Motor neuron (in vitro differentiated cells): ENCODE measurements around the gene ZSCAN5B. TPM values are rescaled to one million over a fixed set of nuclear protein-coding genes. Genes with fewer than 3 reads are reported as not detected.

Experiments used
- ATAC-seq, 8 experiments: fragments of 200-7000 bp; cut with Tn5 transposase; replicated peaks in 6 of 8; 2 replicates each; pipeline ENCODE4 v1.8.0; 2021; ENCODE audit warnings: mild to moderate bottlenecking in 8 of 8, moderate library complexity in 8 of 8
- H3K27ac ChIP-seq, 2 donors: fragments of 250-450 bp; sonication (Bioruptor Pico); 2 replicates each; pipeline ENCODE4 v1.9.0; 2021; ENCODE audit warnings: antibody characterized with exemption in 2 of 2, mild to moderate bottlenecking in 2 of 2, moderate library complexity in 1 of 2
- H3K4me1 ChIP-seq, 2 donors: fragments of 250-450 bp; sonication (Bioruptor Pico); replicated peaks in 1 of 2; 2 replicates each; pipeline ENCODE4 v1.6.1; 2021; ENCODE audit warnings: antibody characterized with exemption in 2 of 2, mild to moderate bottlenecking in 2 of 2, moderate library complexity in 1 of 2
- H3K4me3 ChIP-seq, 5 donors: fragments of 250-450 bp; sonication (Bioruptor Pico); 2 replicates each; pipeline ENCODE4 v1.9.0; 2021; ENCODE audit warnings: antibody characterized with exemption in 5 of 5, mild to moderate bottlenecking in 5 of 5, moderate library complexity in 4 of 5
- WGBS, 10 experiments: fragments of 450-650 bp; shearing (Covaris generic); methylation state at CpG; one replicate each; pipeline ENCODE4 v1.0.0; 2022; 5-methylcytosine and 5-hydroxymethylcytosine counted together
- in situ Hi-C, 9 experiments: fragments of 400-800 bp; cut with MboI; loops; one replicate each; pipeline ENCODE4 v1.15.0; 2021; ENCODE audit warnings: low sequenced_read_pairs in 9 of 9, low pct_unique_long_range_greater_than_20kb in 2 of 9; ENCODE audit not compliant: unreplicated experiment in 9 of 9
- total RNA-seq, 8 experiments: library from RNA; unstranded; fragments of 300-600 nt; gene quantifications; 2 replicates each; pipeline versions ENCODE4 v1.2.3 to v1.2.4, GENCODE V29; 2022

ZSCAN5B gene
- total RNA-seq, 8 experiments from 2014 or later: 0.13 to 0.21 (median 0.18) TPM; not detected in 4

- H3K4me1 ChIP-seq: no peaks in the 10 kb centered on the region
- peak in 5 of 8 experiments; percentile 66 to 93 (median 90) for ATAC-seq
- WGBS, 10 experiments: 72 to 81% (median 79%) methylated on average over 2 to 12 of the region's 14 CpGs; no CpG with 5 or more reads in 3 of the 10 experiments
- no peak overlapping the region for H3K27ac ChIP-seq
- H3K4me3 ChIP-seq: no peak overlapping the region
- in situ Hi-C loops: no loop called here
Observed at GRCh38 chr19:56170261-56170660, 27.3 kb downstream of the ZSCAN5B start.

GRCh38 chr19:56167064-56167578, 30.5 kb downstream of the ZSCAN5B start:
- 23 to 49% (median 30%) methylated on average over 2 to 6 of the region's 7 CpGs; no CpG with 5 or more reads in 2 of the 10 experiments for WGBS, 10 experiments
- no peak overlapping the region for H3K4me3 ChIP-seq
- in situ Hi-C loops: loop anchor here in 1 of 9 experiments (10.0 kb wide), 1 partner anchor 92 kb away; no protein-coding TSS in a partner anchor

GRCh38 chr19:56163097-56163496, 34.5 kb downstream of the ZSCAN5B start:
- H3K27ac ChIP-seq: no peak overlapping the region
- no peak overlapping the region for H3K4me3 ChIP-seq
- no peak for ATAC-seq
- H3K4me1 ChIP-seq: no peaks in the 10 kb centered on the region
- WGBS, 10 experiments: 69 to 100% (median 100%) methylated on average over 1 to 11 of the region's 13 CpGs; no CpG with 5 or more reads in 3 of the 10 experiments
- in situ Hi-C loops: loop anchor here in 1 of 9 experiments (10.0 kb wide), 1 partner anchor 88 kb away; no protein-coding TSS in a partner anchor

More at GRCh38 chr19:56167064-56167578, 30.5 kb downstream of the ZSCAN5B start:
- ATAC-seq: no peak
- H3K27ac ChIP-seq: no peak overlapping the region
- no peaks in the 10 kb centered on the region for H3K4me1 ChIP-seq

- no peak for ATAC-seq
- Histone ChIP-seq H3K4me3 (no peak overlapping the region), H3K27ac (no peak overlapping the region), H3K4me1 (no peaks in the 10 kb centered on the region)
- in situ Hi-C loops: loop anchor here in 1 of 9 experiments (10.0 kb wide), 1 partner anchor 87 kb away; no protein-coding TSS in a partner anchor
- WGBS, 10 experiments: 44 to 100% (median 80%) methylated on average over 1 to 8 of the region's 9 CpGs; no CpG with 5 or more reads in 3 of the 10 experiments
Observed at GRCh38 chr19:56162258-56162657, 35.3 kb downstream of the ZSCAN5B start.

GRCh38 chr19:56161534-56161933, 36.0 kb downstream of the ZSCAN5B start:
- 80 to 90% (median 90%) methylated on average over 2 to 7 of the region's 11 CpGs; no CpG with 5 or more reads in 7 of the 10 experiments for WGBS, 10 experiments
- no peak overlapping the region for H3K27ac ChIP-seq
- in situ Hi-C loops: loop anchor here in 1 of 9 experiments (10.0 kb wide), 1 partner anchor 87 kb away; no protein-coding TSS in a partner anchor
- H3K4me3 ChIP-seq: no peak overlapping the region
- ATAC-seq: no peak
- no peaks in the 10 kb centered on the region for H3K4me1 ChIP-seq

GRCh38 chr19:56159622-56160271, 37.8 kb downstream of the ZSCAN5B start:
- ATAC-seq: no peak
- H3K4me1 ChIP-seq: no peaks in the 10 kb centered on the region
- WGBS, 10 experiments: 83 to 100% (median 100%) methylated on average over 1 to 6 of the region's 69 CpGs; no CpG with 5 or more reads in 5 of the 10 experiments
- no peak overlapping the region for H3K27ac ChIP-seq
- no peak overlapping the region for H3K4me3 ChIP-seq
- in situ Hi-C loops: loop anchor here in 1 of 9 experiments (10.0 kb wide), 1 partner anchor 85 kb away; no protein-coding TSS in a partner anchor

- WGBS, 10 experiments: 5 to 100% (median 69%) methylated on average over 1 to 8 of the region's 9 CpGs; no CpG with 5 or more reads in 3 of the 10 experiments
- no peak overlapping the region for H3K4me3 ChIP-seq
- no peaks in the 10 kb centered on the region for H3K4me1 ChIP-seq
- ATAC-seq: peak in 5 of 8 experiments; percentile 36 to 78 (median 57)
- H3K27ac ChIP-seq: no peak overlapping the region
- in situ Hi-C loops: no loop called here
Observed at GRCh38 chr19:56159009-56159559, 38.5 kb downstream of the ZSCAN5B start.

GRCh38 chr19:56158170-56158757, 39.3 kb downstream of the ZSCAN5B start:
- ATAC-seq: no peak
- WGBS, 10 experiments: 69 to 100% (median 92%) methylated on average over 1 to 7 of the region's 16 CpGs; no CpG with 5 or more reads in 3 of the 10 experiments
- H3K27ac ChIP-seq: no peak overlapping the region
- H3K4me1 ChIP-seq: no peaks in the 10 kb centered on the region
- in situ Hi-C loops: no loop called here
- no peak overlapping the region for H3K4me3 ChIP-seq

- no peaks in the 10 kb centered on the region for H3K4me1 ChIP-seq
- no peak overlapping the region for H3K27ac ChIP-seq
- in situ Hi-C loops: no loop called here
- H3K4me3 ChIP-seq: no peak overlapping the region
- WGBS, 10 experiments: 89 to 100% (median 100%) methylated on average over 1 to 5 of the region's 11 CpGs; no CpG with 5 or more reads in 3 of the 10 experiments
- ATAC-seq: no peak
Observed at GRCh38 chr19:56156768-56157167, 40.8 kb downstream of the ZSCAN5B start.

- H3K27ac ChIP-seq: no peak overlapping the region
- ATAC-seq: peak in 3 of 8 experiments; percentile 46 to 66 (median 54)
- WGBS, 10 experiments: 35 to 84% (median 62%) methylated on average over 3 to 5 of the region's 17 CpGs; no CpG with 5 or more reads in 7 of the 10 experiments
- in situ Hi-C loops: no loop called here
- H3K4me1 ChIP-seq: no peaks in the 10 kb centered on the region
- no peak overlapping the region for H3K4me3 ChIP-seq
Observed at GRCh38 chr19:56155124-56155687, 42.4 kb downstream of the ZSCAN5B start.

- WGBS, 10 experiments: 10 to 60% (median 47%) methylated on average over 1 to 5 of the region's 6 CpGs; no CpG with 5 or more reads in 4 of the 10 experiments
- no peak overlapping the region for H3K4me3 ChIP-seq
- in situ Hi-C loops: no loop called here
- ATAC-seq: peak in 1 of 8 experiments; percentile 18
- H3K27ac ChIP-seq: no peak overlapping the region
- no peaks in the 10 kb centered on the region for H3K4me1 ChIP-seq
Observed at GRCh38 chr19:56153507-56153906, 44.1 kb downstream of the ZSCAN5B start.

GRCh38 chr19:56152644-56153043, 44.9 kb downstream of the ZSCAN5B start:
- in situ Hi-C loops: no loop called here
- no peak overlapping the region for H3K27ac ChIP-seq
- ATAC-seq: no peak
- H3K4me1 ChIP-seq: no peaks in the 10 kb centered on the region
- WGBS, 10 experiments: 40 to 100% (median 86%) methylated on average over 1 of the region's 2 CpGs; no CpG with 5 or more reads in 5 of the 10 experiments
- H3K4me3 ChIP-seq: no peak overlapping the region
